SK-N-SH (cell line): ENCODE measurements around the gene WT1. TPM values are rescaled to one million over a fixed set of nuclear protein-coding genes. Genes with fewer than 3 reads are reported as not detected.

Source experiments
- CTCF ChIA-PET: fragments of 300-600, 350-600 bp; formaldehyde crosslinking; extraction: SDS; loops from one replicate; lab custom pipeline; 2021; lab: Yijun Ruan, JAX
- POLR2A ChIA-PET: fragments of 350-600 bp; sonication (Branson Sonifier 250); formaldehyde crosslinking; extraction: SDS; loops from one replicate; lab custom pipeline; 2020; ENCODE audit warnings: antibody characterized with exemption, inconsistent platforms; lab: Yijun Ruan, JAX
- DNase-seq: peaks from one replicate; pipeline ENCODE4 v3.0.0; 2012
- H2AFZ ChIP-seq: fragments of 200-600 bp; sonication (generic); 2 replicates; pipeline ENCODE4 v1.8.1; 2016; ENCODE audit warnings: antibody characterized with exemption, mild to moderate bottlenecking, low read depth
- H3F3A ChIP-seq: fragments of 200-600 bp; sonication (generic); replicated peaks from 2 replicates; pipeline ENCODE3; 2016; ENCODE audit warnings: antibody characterized with exemption, mild to moderate bottlenecking; ENCODE audit not compliant: insufficient read depth
- H3K27ac ChIP-seq, 2 experiments: fragments of 200-500 bp in 1 of 2; fragments of 200-600 bp in 1 of 2; sonication (Bioruptor generic) in 1 of 2; sonication (generic), shearing (Covaris generic) in 1 of 2; 2 replicates each; pipeline versions ENCODE4 v1.5.1 to v1.6.1; 2014 to 2016; ENCODE audit warnings: low read depth in 2 of 2, inconsistent platforms in 1 of 2, low read length in 1 of 2, mild to moderate bottlenecking in 1 of 2, mixed read lengths in 1 of 2
- H3K27me3 ChIP-seq: fragments of 200-600 bp; sonication (generic), shearing (Covaris generic); 2 replicates; pipeline ENCODE4 v1.6.1; 2016; ENCODE audit warnings: mixed run types; ENCODE audit not compliant: insufficient read depth
- H3K36me3 ChIP-seq, 2 experiments: fragments of 200-500 bp in 1 of 2; fragments of 200-600 bp in 1 of 2; sonication (Bioruptor generic) in 1 of 2; sonication (generic) in 1 of 2; replicated peaks in 1 of 2; 2 replicates each; pipeline versions ENCODE3 to v1.5.1; 2014 to 2016; ENCODE audit warnings: low read length in 1 of 2, mild to moderate bottlenecking in 1 of 2; ENCODE audit not compliant: insufficient read depth in 2 of 2, control insufficient read depth in 1 of 2
- H3K4me1 ChIP-seq, 2 experiments: fragments of 200-500 bp in 1 of 2; fragments of 200-600 bp in 1 of 2; sonication (Bioruptor generic) in 1 of 2; sonication (generic), shearing (Covaris generic) in 1 of 2; 2 replicates each; pipeline versions ENCODE4 v1.5.1 to v1.6.1; 2014 to 2016; ENCODE audit warnings: low read depth in 1 of 2, low read length in 1 of 2, mixed run types in 1 of 2; ENCODE audit not compliant: insufficient read depth in 2 of 2, control insufficient read depth in 1 of 2
- H3K4me2 ChIP-seq: fragments of 200-600 bp; sonication (generic), shearing (Covaris generic); 2 replicates; pipeline ENCODE4 v1.6.1; 2017; ENCODE audit warnings: mixed run types
- H3K4me3 ChIP-seq, 2 experiments: fragments of 200-500 bp in 1 of 2; fragments of 200-600 bp in 1 of 2; sonication (Bioruptor generic) in 1 of 2; sonication (generic), shearing (Covaris generic) in 1 of 2; 2 replicates each; pipeline versions ENCODE4 v1.5.1 to v1.8.1; 2014 to 2016; ENCODE audit warnings: low read depth in 2 of 2, inconsistent platforms in 1 of 2, low read length in 1 of 2, mild to moderate bottlenecking in 1 of 2, mixed read lengths in 1 of 2, moderate library complexity in 1 of 2
- H3K79me2 ChIP-seq: fragments of 200-600 bp; sonication (generic); 2 replicates; pipeline ENCODE4 v1.8.1; 2017; ENCODE audit warnings: mild to moderate bottlenecking; ENCODE audit not compliant: insufficient read depth
- H3K9ac ChIP-seq: fragments of 200-600 bp; sonication (generic); 2 replicates; pipeline ENCODE4 v1.6.1; 2017; ENCODE audit warnings: mixed run types
- H3K9me2 ChIP-seq: fragments of 200-600 bp; sonication (generic); 2 replicates; pipeline ENCODE4 v1.6.1; 2017; ENCODE audit warnings: mixed run types
- H3K9me3 ChIP-seq: fragments of 200-600 bp; sonication (generic); 2 replicates; pipeline ENCODE4 v1.6.1; 2017; ENCODE audit warnings: mixed run types, mild to moderate bottlenecking, moderate library complexity
- H4K20me1 ChIP-seq: fragments of 200-600 bp; sonication (generic); 2 replicates; pipeline ENCODE4 v1.6.1; 2017; ENCODE audit warnings: mild to moderate bottlenecking, mixed run types; ENCODE audit not compliant: insufficient read depth
- ELF1 ChIP-seq: IDR thresholded peaks from 2 replicates; pipeline ENCODE4 v1.4.0; 2012
- EP300 ChIP-seq, 2 experiments: IDR thresholded peaks; 2 replicates each; pipeline versions ENCODE4 v1.4.0 to v1.6.1; 2012; ENCODE audit warnings: borderline replicate concordance in 1 of 2, low read depth in 1 of 2, low read length in 1 of 2
- FOXM1 ChIP-seq: IDR thresholded peaks from 2 replicates; pipeline ENCODE4 v1.4.0; 2012; ENCODE audit warnings: low read depth, mild to moderate bottlenecking
- GABPA ChIP-seq: IDR thresholded peaks from 2 replicates; pipeline ENCODE4 v1.4.0; 2012; ENCODE audit warnings: low read depth, mild to moderate bottlenecking
- IRF3 ChIP-seq: fragments of 150-350 bp; IDR thresholded peaks from 2 replicates; pipeline ENCODE4 v1.6.1; 2016; ENCODE audit warnings: mild to moderate bottlenecking, low read depth, low read length
- MAX ChIP-seq: IDR thresholded peaks from 2 replicates; pipeline ENCODE4 v1.4.0; 2012; ENCODE audit warnings: low read depth
- MEF2A ChIP-seq: IDR thresholded peaks from 2 replicates; pipeline ENCODE4 v1.4.0; 2012; ENCODE audit warnings: low read depth, borderline replicate concordance
- MXI1 ChIP-seq: IDR thresholded peaks from 2 replicates; pipeline ENCODE4 v1.6.1; 2012; ENCODE audit warnings: mild to moderate bottlenecking, low read depth, low read length, improper control_type of control experiment
- NRF1 ChIP-seq: IDR thresholded peaks from 2 replicates; pipeline ENCODE4 v1.6.1; 2012; ENCODE audit warnings: low read depth, mild to moderate bottlenecking, low read length
- RAD21 ChIP-seq: IDR thresholded peaks from 2 replicates; pipeline ENCODE4 v1.6.1; 2012; ENCODE audit warnings: mild to moderate bottlenecking, low read length
- RCOR1 ChIP-seq: fragments of 150-350 bp; IDR thresholded peaks from 2 replicates; pipeline ENCODE4 v1.6.1; 2017; ENCODE audit warnings: antibody characterized with exemption, low read length
- REST ChIP-seq: IDR thresholded peaks from 2 replicates; pipeline ENCODE4 v1.6.1; 2012; ENCODE audit warnings: mild to moderate bottlenecking, low read depth, low read length, moderate library complexity
- RFX5 ChIP-seq: IDR thresholded peaks from 2 replicates; pipeline ENCODE4 v1.6.1; 2012; ENCODE audit warnings: mild to moderate bottlenecking, improper control_type of control experiment, low read length
- SMC3 ChIP-seq: IDR thresholded peaks from 2 replicates; pipeline ENCODE4 v1.6.1; 2012; ENCODE audit warnings: low read depth, low read length, improper control_type of control experiment
- TAF1 ChIP-seq: IDR thresholded peaks from 2 replicates; pipeline ENCODE4 v1.6.1; 2012; ENCODE audit warnings: low read depth, mild to moderate bottlenecking, low read length, moderate library complexity, borderline replicate concordance
- TEAD4 ChIP-seq: IDR thresholded peaks from 2 replicates; pipeline ENCODE4 v1.4.0; 2012; ENCODE audit warnings: mild to moderate bottlenecking, borderline replicate concordance; ENCODE audit not compliant: insufficient read depth
- USF1 ChIP-seq: IDR thresholded peaks from 2 replicates; pipeline ENCODE4 v1.4.0; 2012; ENCODE audit warnings: low read depth, borderline replicate concordance
- YY1 ChIP-seq: IDR thresholded peaks from 2 replicates; pipeline ENCODE4 v1.4.0; 2012; ENCODE audit warnings: low read depth, mild to moderate bottlenecking
- WGBS: methylation state at CpG from one replicate; pipeline ENCODE4 v1.1.6; 2017; ENCODE audit warnings: low lambda C conversion rate; 5-methylcytosine and 5-hydroxymethylcytosine counted together
- polyA plus RNA-seq, 3 experiments: library from polyadenylated mRNA; depleted of rRNA; stranded (reverse); fragments of >200 nt; gene quantifications; 2 replicates each; pipeline ENCODE4 v1.2.3, GENCODE V29; 2012

WT1 gene
- polyA plus RNA-seq, 1 of the 3 experiments (the other 2 are of a cell fraction), result 0.49 TPM

GRCh38 chr11:32444186-32444585 lies 8.8 kb upstream of the WT1 start:
- H3K9me3 ChIP-seq, result no peaks in the 10 kb centered on the region
- no peaks in the 10 kb centered on the region for H3K79me2 ChIP-seq
- TF ChIP-seq RFX5 (no peak), MEF2A (no peak), YY1 (no peak), REST (no peak), RAD21 (no peak), MAX (no peak)
- TF ChIP-seq, all 33 proteins: peak for 0
- no peak overlapping the region for H3K9ac ChIP-seq
- 44% methylated on average over 4 of the region's 4 CpGs for WGBS
- H3K27ac ChIP-seq, result no peak overlapping the region
- no peaks in the 10 kb centered on the region; a peak in 1 of 4 replicates for H3K4me1 ChIP-seq
- ChIA-PET POLR2A (no interaction called here), CTCF (no interaction called here)
- no peak for DNase-seq
- H3K36me3 ChIP-seq, result no peaks in the 10 kb centered on the region
- H3K4me2 ChIP-seq, result no peak overlapping the region
- no peaks in the 10 kb centered on the region for H3F3A ChIP-seq
- peaks cover 90% of the 10 kb centered on the region for H3K27me3 ChIP-seq
- no peak overlapping the region for H2AFZ ChIP-seq
- no peaks in the 10 kb centered on the region for H4K20me1 ChIP-seq
- H3K9me2 ChIP-seq, result no peaks in the 10 kb centered on the region
- no peak overlapping the region for H3K4me3 ChIP-seq

- ChIA-PET POLR2A (interaction anchor here (1.2 kb wide), 1 partner anchor 143 kb away, joined by 4 read pairs; the partner anchor contains the start of gene EIF3M), CTCF (no interaction called here)
- Histone ChIP-seq H3K4me1 (peaks cover 0 to 5% of the 10 kb centered on the region in 2 experiments; a peak in 1 of 4 replicates), H3K4me3 (no peak overlapping the region), H3K27me3 (peaks cover 93% of the 10 kb centered on the region), H2AFZ (no peak overlapping the region), H3K36me3 (no peaks in the 10 kb centered on the region), H3K27ac (no peak overlapping the region), H3K9me2 (no peaks in the 10 kb centered on the region), H3K79me2 (no peaks in the 10 kb centered on the region), H4K20me1 (peaks cover 8% of the 10 kb centered on the region; the same call in 1 of the 2 replicates), H3K4me2 (no peak overlapping the region), H3K9me3 (no peaks in the 10 kb centered on the region), H3F3A (no peaks in the 10 kb centered on the region), H3K9ac (no peak overlapping the region)
- 6% methylated on average over 9 of the region's 9 CpGs for WGBS
- no peak for DNase-seq
- no peak for TF ChIP-seq IRF3
- TF ChIP-seq TEAD4, result no peak
- TF ChIP-seq EP300 (IDR thresholded peaks at IDR 0.05; ENCODE audit: borderline replicate concordance in 1 of 2, low read depth in 1 of 2, low read length in 1 of 2), result no peak
- TF ChIP-seq FOXM1, result no peak
- TF ChIP-seq REST, result no peak
- no peak for TF ChIP-seq GABPA
- no peak for TF ChIP-seq NRF1
- no peak for TF ChIP-seq RCOR1
- TF ChIP-seq MXI1, result no peak
- no peak for TF ChIP-seq USF1
- no peak for TF ChIP-seq SMC3
- TF ChIP-seq ELF1, result no peak
- TF ChIP-seq YY1, result no peak
- TF ChIP-seq TAF1, result no peak
- TF ChIP-seq MAX, result no peak
These were observed 5.6 kb upstream of the WT1 start for GRCh38 chr11:32440916-32441315.
